MCF 10A (cell line): ENCODE results near the gene CTDSP1. TPM values are rescaled to one million over a fixed set of nuclear protein-coding genes. Genes with fewer than 3 reads are reported as not detected.

ENCODE experiments used
- BruUV-seq: library from RNA; stranded (reverse); fragments of 400-500 nt; replicated peaks from 2 replicates; lab custom pipeline; 2021; lab: Mats Ljungman, UMichigan
- CTCF ChIA-PET: fragments of 300-600 bp; sonication (Branson Sonifier 250); formaldehyde crosslinking; extraction: SDS; loops from one replicate; lab custom pipeline; 2021; ENCODE audit warnings: antibody characterized with exemption, inconsistent platforms; lab: Yijun Ruan, JAX
- POLR2A ChIA-PET: fragments of 300-600, 350-650 bp; sonication (Branson Sonifier 250); formaldehyde crosslinking; extraction: SDS; loops from one replicate; lab custom pipeline; 2020; ENCODE audit warnings: antibody characterized with exemption, inconsistent platforms; lab: Yijun Ruan, JAX
- DNase-seq: peaks from one replicate; pipeline ENCODE4 v3.0.0-alpha.2; 2018; ENCODE audit not compliant: unreplicated experiment
- H3K27ac Mint-ChIP-seq: one replicate; pipeline ENCODE4 v1.8.0; 2022; ENCODE audit warnings: mild to moderate bottlenecking, low read depth, mixed read lengths; ENCODE audit not compliant: unreplicated experiment
- H3K27me3 Mint-ChIP-seq: one replicate; pipeline ENCODE4 v1.8.0; 2022; ENCODE audit warnings: mixed read lengths; ENCODE audit not compliant: insufficient read depth, unreplicated experiment
- H3K36me3 Mint-ChIP-seq: one replicate; pipeline ENCODE4 v1.8.0; 2022; ENCODE audit warnings: mild to moderate bottlenecking, moderate library complexity, mixed read lengths; ENCODE audit not compliant: insufficient read depth, unreplicated experiment
- H3K4me1 Mint-ChIP-seq: one replicate; pipeline ENCODE4 v1.8.0; 2022; ENCODE audit warnings: mixed read lengths; ENCODE audit not compliant: insufficient read depth, unreplicated experiment
- H3K4me3 Mint-ChIP-seq: one replicate; pipeline ENCODE4 v1.8.0; 2022; ENCODE audit warnings: mild to moderate bottlenecking, moderate library complexity, mixed read lengths; ENCODE audit not compliant: unreplicated experiment
- H3K9me3 Mint-ChIP-seq: one replicate; pipeline ENCODE4 v1.8.0; 2022; ENCODE audit warnings: mixed read lengths; ENCODE audit not compliant: unreplicated experiment
- CTCF ChIP-seq: fragments of 200-600 bp; IDR thresholded peaks from one replicate; pipeline ENCODE4 v1.8.0; 2022; ENCODE audit warnings: antibody characterized with exemption, mild to moderate bottlenecking; ENCODE audit not compliant: unreplicated experiment
- intact Hi-C: fragments of 100-400 bp; cut with micrococcal nuclease; formaldehyde crosslinking; loops from 2 replicates; pipeline ENCODE4 v1.14.1; 2022
- total RNA-seq: library from RNA; stranded (reverse); gene quantifications from 2 replicates; pipeline ENCODE4 v1.2.3, GENCODE V29; 2022

CTDSP1 gene
- total RNA-seq, 1 experiment from 2014 or later: 72.3 TPM

GRCh38 chr2:218435003-218435982 is 35.6 kb downstream of the CTDSP1 start:
- H3K4me3 Mint-ChIP-seq: no peak overlapping the region
- H3K36me3 Mint-ChIP-seq: no peaks in the 10 kb centered on the region
- no peak for TF ChIP-seq CTCF
- no peaks in the 10 kb centered on the region for H3K4me1 Mint-ChIP-seq
- no peaks in the 10 kb centered on the region for H3K9me3 Mint-ChIP-seq
- no peak overlapping the region for H3K27ac Mint-ChIP-seq
- BruUV-seq: no TSS peak
- ChIA-PET POLR2A (no interaction called here), CTCF (interaction anchor here (0.8 kb wide), 1 partner anchor 311 kb away, joined by 3 read pairs; no protein-coding TSS in a partner anchor)
- intact Hi-C loops: no loop called here
- peaks cover 13% of the 10 kb centered on the region for H3K27me3 Mint-ChIP-seq
- no peak for DNase-seq

- no TSS peak for BruUV-seq
- Mint-ChIP-seq H3K27ac (no peak overlapping the region), H3K9me3 (no peaks in the 10 kb centered on the region), H3K4me1 (no peaks in the 10 kb centered on the region), H3K4me3 (no peak overlapping the region), H3K27me3 (peaks cover 10% of the 10 kb centered on the region), H3K36me3 (no peaks in the 10 kb centered on the region)
- ChIA-PET CTCF (interaction anchor here (0.5 to 0.6 kb wide), 2 partner anchors 26 to 971 kb away, joined by 3 to 4 read pairs; no protein-coding TSS in a partner anchor), POLR2A (no interaction called here)
- DNase-seq: no peak
- TF ChIP-seq CTCF: no peak
- intact Hi-C loops: no loop called here
Measured at GRCh38 chr2:218436992-218437391, 37.3 kb downstream of the CTDSP1 start.

GRCh38 chr2:218437969-218438368 is 38.3 kb downstream of the CTDSP1 start:
- DNase-seq: no peak
- H3K27ac Mint-ChIP-seq: no peak overlapping the region
- no peaks in the 10 kb centered on the region for H3K9me3 Mint-ChIP-seq
- H3K27me3 Mint-ChIP-seq: peaks cover under 1% of the 10 kb centered on the region
- intact Hi-C loops: no loop called here
- H3K36me3 Mint-ChIP-seq: no peaks in the 10 kb centered on the region
- H3K4me1 Mint-ChIP-seq: no peaks in the 10 kb centered on the region
- BruUV-seq: no TSS peak
- TF ChIP-seq CTCF: no peak
- ChIA-PET POLR2A (no interaction called here), CTCF (interaction anchor here (0.6 kb wide), 1 partner anchor 12 kb away, joined by 4 read pairs; no protein-coding TSS in a partner anchor)
- H3K4me3 Mint-ChIP-seq: no peak overlapping the region

- DNase-seq: no peak
- no TSS peak for BruUV-seq
- Mint-ChIP-seq H3K36me3 (no peaks in the 10 kb centered on the region), H3K4me1 (no peaks in the 10 kb centered on the region), H3K9me3 (no peaks in the 10 kb centered on the region), H3K4me3 (no peak overlapping the region), H3K27ac (no peak overlapping the region), H3K27me3 (no peaks in the 10 kb centered on the region)
- intact Hi-C loops: no loop called here
- ChIA-PET CTCF (no interaction called here), POLR2A (interaction anchor here (0.6 to 0.7 kb wide), 2 partner anchors 12 to 75 kb away, joined by 3 read pairs; no protein-coding TSS in a partner anchor)
- no peak for TF ChIP-seq CTCF
Measured at GRCh38 chr2:218438596-218438995, 38.9 kb downstream of the CTDSP1 start.
